A172 (cell line): ENCODE data around the gene ATXN10. TPM values are rescaled to one million over a fixed set of nuclear protein-coding genes. Genes with fewer than 3 reads are reported as not detected.
"Not testable (repeated sequence)": the region's sequence is repeated elsewhere in the genome, so short reads cannot be mapped to it uniquely, and the experiment has no call there.

Source experiments
- DNase-seq: peaks from one replicate; pipeline ENCODE4 v3.0.0-alpha.2; 2015; ENCODE audit warnings: low spot score
- total RNA-seq: library from RNA; depleted of rRNA; stranded (reverse); fragments of >200 nt; shearing (Covaris generic); gene quantifications from 2 replicates; pipeline ENCODE4 v1.2.3, GENCODE V29; 2014

The ATXN10 gene
- total RNA-seq, 1 experiment from 2014 or later, result 53.5 TPM

- peak; percentile 76 for DNase-seq
These were observed 37.6 kb downstream of the ATXN10 start for GRCh38 chr22:45709060-45709739.

- DNase-seq, result peak; percentile 58
These were observed 38.2 kb downstream of the ATXN10 start for GRCh38 chr22:45709866-45710265.

GRCh38 chr22:45710469-45710868 is 38.8 kb downstream of the ATXN10 start:
- no peak for DNase-seq

- not testable (repeated sequence) for DNase-seq
These were observed 42.8 kb downstream of the ATXN10 start for GRCh38 chr22:45714390-45714789.

DNA sequence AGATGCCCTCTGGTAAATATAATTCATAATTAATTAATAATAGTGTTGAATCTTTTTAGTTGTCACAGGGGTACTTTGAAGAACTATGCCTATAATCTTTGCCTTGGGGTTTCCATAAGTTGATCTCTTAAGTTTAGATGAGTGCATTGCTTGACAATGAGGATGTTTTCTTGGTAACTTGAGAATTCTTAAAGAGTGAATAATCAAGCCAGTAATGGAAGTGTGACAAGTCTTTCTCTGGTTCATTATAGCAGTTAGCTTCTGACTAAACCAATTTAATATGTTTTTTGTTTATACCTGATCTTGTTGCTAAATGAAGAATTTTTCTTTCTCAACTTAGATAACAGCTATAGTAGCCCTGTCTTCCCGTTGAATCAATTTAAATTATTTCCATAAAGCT is 46.2 kb downstream of the ATXN10 start:
- DNase-seq, result peak; percentile 54

DNA sequence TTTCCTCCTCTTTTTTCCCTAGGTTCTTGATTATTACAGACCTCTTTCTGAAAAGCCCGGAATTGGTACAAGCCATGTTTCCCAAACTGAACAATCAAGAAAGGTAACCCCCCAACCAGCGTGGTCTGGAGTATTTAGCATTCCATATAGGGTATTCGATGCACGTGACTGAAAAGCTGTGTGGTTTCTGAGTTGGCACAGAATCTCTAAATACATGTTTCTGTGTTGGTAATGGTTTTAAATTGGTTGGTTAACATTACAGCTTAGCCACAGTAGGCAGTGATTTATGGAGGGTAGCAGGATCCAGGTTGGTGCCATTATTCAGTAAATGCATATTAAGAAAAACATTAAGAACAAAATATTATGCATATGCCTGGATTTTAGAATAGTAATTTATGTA is 46.8 kb downstream of the ATXN10 start:
- DNase-seq, result no peak

- no peak for DNase-seq
These were observed 49.3 kb downstream of the ATXN10 start for GRCh38 chr22:45720839-45721378.

GRCh38 chr22:45722006-45722405 is 50.4 kb downstream of the ATXN10 start:
- no peak for DNase-seq

DNA sequence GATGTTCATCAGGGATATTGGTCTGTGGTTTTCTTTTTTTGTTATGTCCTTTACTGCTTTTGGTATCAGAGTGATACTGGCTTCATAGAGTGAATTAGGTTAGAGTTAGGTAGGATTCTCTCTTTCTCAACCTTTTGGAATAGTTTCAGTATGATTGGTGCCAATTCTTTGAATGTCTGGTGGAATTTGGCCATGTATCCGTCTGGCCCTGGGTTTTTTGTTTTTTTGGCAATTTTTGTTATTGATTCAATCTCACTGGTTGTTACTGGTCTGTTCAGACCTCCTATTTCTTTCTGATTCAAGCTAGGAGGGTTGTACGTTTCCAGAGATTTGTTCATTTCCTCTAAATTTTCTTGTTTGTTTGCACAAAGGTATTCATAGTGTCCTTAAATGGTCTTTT is 54.4 kb downstream of the ATXN10 start:
- DNase-seq, result no peak

DNA sequence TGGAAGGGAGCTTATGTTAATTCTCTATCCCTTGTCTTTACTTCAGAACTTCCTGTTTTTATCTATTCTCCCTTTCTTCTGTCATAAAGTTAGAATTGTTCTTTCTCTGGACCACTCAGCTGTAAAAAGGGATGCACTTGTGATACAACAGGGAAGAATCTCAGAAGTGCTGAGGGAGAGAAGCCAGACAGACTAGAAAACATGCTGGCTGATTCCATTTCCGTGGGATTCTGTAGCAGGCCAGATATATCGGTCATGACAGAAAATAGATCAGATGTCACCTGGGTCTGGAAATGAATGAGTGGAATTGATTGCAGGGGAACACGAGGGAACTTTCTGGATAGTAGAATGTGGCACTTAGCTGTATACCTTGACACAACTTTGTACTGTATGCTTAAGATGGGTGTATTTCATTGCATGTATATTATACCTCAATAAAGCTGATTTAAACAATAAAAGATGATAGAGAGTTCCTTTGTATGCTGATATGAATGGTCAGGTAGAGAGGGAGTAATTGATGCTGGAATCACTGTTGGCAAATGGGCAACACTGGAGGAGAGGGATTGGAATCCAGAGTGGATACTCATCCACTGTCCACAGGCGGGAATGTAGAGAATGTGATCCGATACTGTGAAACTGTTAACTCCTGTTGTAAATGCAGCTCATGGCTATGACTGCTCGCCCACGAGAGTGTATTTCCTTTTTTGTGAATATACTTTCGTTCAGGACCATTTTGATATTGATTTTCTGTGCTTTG is 59.6 kb downstream of the ATXN10 start:
- peak; percentile 29 for DNase-seq

DNA sequence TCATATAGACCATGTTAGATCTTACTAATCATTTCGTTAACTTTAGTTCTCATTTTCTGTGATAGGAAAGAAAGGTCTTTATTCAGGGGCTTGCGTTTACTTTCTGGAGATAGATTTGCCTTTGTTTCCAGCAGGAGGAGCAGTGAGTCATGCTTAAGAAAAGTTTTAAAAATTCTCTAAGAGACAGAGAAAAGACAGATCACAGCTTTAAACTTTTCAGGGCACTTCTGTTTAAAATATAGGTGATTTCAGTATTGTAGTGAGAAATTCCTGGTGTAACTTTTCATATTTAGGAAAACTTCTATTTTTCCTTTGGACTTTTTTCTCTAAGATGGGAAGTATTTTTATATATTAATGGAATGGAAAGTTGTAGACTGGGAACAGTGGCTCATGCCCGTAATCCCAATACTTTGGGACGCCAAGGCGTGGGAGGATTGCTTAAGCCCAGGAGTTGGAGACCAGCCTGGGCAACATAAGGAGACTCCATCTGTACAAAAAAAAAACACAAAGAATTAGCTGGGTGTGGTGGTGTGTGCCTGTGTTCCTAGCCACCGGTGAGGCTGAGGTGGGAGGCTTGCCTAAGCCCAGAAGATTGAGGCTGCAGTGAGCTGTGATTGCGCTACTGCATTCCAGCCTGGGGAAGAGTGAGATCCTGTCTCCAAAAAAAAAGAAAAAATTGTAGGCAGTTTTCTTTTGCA is 60.3 kb downstream of the ATXN10 start:
- peak; percentile 5 for DNase-seq

- no peak for DNase-seq
These were observed 63.6 kb downstream of the ATXN10 start for GRCh38 chr22:45735273-45735672.

- no peak for DNase-seq
These were observed 66.6 kb downstream of the ATXN10 start for GRCh38 chr22:45738206-45738605.

- DNase-seq, result no peak
These were observed 68.6 kb downstream of the ATXN10 start for GRCh38 chr22:45740236-45740635.

DNA sequence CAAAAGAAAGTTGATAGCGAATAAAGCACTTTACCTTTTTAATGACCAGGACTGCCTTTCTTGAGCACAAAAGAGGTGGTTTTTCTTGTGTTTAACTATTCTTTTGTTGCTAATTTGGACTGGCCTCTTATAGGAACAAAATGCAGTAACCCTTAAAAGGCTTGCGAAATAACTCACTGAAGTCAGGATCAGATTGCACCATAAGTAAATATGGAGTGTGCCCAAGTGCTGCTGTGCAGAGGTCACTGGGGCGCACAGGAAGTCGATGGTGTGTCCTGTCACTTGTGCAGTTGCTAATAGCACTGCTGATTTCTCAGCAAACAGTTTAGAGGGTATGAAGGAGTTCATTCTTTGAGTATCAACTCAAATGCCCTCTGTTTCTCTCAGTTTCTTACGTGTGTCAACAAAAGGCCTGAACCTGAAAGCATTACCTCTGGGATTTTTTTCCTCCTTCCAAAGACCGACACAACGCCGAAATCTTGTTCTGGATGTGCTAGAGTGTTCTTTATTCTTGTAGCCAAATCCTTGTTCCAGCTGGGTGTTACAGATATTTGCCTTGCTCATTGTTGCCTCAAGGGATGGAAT is 71.3 kb downstream of the ATXN10 start:
- DNase-seq, result no peak

- DNase-seq, result no peak
These were observed 72.1 kb downstream of the ATXN10 start for GRCh38 chr22:45743687-45744086.

DNA sequence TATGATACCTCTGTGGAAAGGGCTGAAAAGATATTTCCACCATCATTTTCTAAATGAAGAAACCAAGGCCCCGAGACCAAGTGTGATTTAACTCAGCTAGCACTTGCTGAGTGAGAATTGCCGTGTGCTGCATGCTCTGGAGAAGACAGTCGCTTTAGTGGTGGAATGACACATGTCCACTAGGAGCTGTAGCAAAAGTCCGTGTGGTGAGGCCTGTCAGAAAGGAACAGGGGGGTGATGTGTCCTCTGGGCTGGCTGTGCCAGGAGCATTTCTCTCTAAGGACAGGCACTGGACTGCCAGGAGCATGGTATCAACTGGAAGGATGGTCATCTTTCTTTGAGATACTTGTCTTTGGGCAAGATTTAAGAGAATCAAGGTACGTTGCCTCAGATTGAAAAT is 72.8 kb downstream of the ATXN10 start:
- no peak for DNase-seq

- DNase-seq, result no peak
These were observed 79.0 kb downstream of the ATXN10 start for GRCh38 chr22:45750626-45751025.

- DNase-seq, result no peak
These were observed 80.4 kb downstream of the ATXN10 start for GRCh38 chr22:45752036-45752435.

GRCh38 chr22:45754822-45755221 is 83.2 kb downstream of the ATXN10 start:
- DNase-seq, result no peak

DNA sequence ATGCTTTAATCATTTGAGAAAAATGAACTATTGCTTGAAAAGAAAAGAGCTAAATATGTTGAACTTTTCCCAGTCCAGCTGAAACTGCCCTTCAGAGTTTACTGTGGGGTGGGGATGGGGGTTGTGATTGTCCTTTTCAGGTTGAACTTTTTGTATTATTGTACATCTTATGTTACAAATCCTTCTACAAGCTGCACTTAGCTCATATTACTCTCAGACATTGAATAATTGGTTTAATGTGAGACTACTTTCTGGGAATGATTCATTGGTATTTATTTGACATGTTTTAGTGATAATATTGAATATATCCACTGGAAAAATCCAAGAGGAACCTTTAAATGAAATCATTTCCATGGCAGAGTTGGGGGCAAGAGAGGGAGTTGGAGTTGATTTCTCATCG is 84.9 kb downstream of the ATXN10 start:
- DNase-seq, result no peak

DNA sequence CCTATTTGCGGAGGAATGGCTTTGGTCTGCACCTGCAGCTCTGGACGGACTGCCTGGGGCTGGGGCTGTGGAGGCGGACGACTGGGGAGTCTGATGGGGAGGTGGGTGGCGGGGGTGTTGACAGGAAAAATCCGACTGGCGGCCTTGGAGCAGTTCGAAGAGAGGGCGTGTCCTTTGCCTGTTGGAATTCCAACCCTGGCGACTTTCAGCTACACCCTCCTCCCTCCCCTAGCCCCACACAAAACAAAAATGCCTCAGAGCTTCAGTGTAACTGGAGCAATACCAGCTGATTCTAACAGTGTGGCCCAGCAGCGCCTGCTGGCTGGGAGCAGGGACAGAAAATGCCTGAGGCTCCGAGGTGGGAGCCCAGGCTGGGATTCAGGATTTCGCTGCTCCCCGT is 85.4 kb downstream of the ATXN10 start:
- no peak for DNase-seq
